Measurements from ENCODE around the gene SPIB.
A peak's percentile ranks its signal among the peaks of the same experiment; 100 is the strongest.
"Not testable (repeated sequence)": the region's sequence is repeated elsewhere in the genome, so short reads cannot be mapped to it uniquely, and the experiment has no call there.

Gene SPIB

GRCh38 chr19:50418176-50419021 lies at the start of gene SPIB:
TSS of gene SPIB (plus strand) at chr19:50418938. CDS start at chr19:50418963, 25 bp downstream.
- DNase-seq (ENCODE audit: low read depth in 2 of 2), result no peak

DNA sequence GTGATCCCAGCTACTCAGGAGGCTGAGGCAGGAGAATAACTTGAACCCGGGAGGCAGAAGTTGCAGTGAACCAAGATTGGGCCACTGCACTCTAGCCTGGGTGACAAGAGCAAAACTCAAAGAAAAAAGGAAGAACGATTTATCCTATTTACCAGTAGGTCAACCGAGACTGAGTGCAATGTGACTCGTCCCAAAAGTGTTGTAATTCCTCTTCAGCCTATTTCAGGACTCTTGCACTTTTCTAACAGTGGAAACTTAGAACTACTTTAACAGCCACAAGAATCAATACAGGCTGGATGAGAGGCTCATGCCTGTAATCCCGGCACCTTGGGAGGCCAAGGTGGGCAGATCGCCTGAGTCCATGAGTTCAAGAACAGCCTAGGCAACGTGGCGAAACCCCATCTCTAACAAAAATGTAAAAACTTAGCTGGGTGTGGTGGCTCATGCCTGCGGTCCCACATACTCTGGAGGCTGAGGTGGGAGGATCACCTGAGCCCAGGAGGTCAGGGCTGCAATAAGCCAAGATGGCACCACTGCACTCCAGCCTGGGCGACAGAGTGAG lies 46.7 kb upstream of the SPIB start:
- no peak for DNase-seq (ENCODE audit: low read depth in 2 of 2)

DNA sequence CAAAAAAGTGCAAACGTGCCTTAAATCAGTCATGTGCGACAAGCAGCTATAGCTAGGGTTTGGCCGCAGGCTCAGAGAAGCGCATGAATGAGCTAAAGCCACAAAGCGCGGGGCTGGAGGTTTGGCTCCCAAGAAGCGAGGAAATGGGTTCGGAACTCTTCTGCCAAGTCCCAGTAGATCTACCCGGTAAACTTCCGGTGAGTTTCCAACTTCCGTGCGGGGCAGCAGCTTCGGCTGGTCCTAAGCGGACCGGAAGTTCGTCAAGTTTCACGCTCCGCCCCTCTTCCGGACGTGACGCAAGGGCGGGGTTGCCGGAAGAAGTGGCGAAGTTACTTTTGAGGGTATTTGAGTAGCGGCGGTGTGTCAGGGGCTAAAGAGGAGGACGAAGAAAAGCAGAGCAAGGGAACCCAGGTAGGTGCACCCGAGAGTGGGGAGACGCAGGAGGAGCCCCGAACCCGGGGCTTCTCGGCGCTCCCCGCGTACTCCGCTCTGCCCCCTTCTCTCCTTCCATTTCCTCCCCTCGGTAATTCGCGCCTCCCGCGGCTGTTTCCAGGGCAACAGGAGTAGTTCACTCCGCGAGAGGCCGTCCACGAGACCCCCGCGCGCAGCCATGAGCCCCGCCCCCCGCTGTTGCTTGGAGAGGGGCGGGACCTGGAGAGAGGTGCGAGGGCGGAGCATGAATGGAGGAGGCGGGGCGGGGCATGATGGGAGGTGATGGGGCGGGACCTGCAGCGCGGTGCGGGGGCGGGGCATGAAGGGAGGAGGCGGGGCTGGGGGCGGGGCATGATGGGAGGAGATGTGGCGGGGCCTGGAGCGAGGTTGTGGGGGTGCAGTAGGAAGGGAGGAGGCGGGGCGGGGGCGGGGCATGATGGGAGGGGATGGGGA lies 42.3 kb upstream of the SPIB start, which contains the start of gene NR1H2:
Gene NR1H2 (plus strand): TSS at position 292 of the 885 bp plus-strand sequence. CDS start 1,149 bp downstream, outside the sequence.
- DNase-seq (ENCODE audit: low read depth in 2 of 2), result peak; percentile 89 to 91

- DNase-seq (ENCODE audit: low read depth in 2 of 2), result peak; percentile 33 to 44
Observed at GRCh38 chr19:50377051-50377461, 41.7 kb upstream of the SPIB start.

DNA sequence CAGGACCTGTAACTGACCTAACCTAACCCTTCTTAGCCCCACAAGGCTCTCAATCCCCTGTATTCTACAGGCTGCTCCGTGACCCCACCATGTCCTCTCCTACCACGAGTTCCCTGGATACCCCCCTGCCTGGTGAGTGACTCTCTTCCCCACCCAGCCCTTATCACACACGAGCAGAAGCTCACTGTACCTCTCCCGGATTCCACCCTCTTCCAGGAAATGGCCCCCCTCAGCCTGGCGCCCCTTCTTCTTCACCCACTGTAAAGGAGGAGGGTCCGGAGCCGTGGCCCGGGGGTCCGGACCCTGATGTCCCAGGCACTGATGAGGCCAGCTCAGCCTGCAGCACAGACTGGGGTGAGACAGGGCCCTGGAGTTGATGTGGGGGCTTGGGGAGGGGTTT lies 41.2 kb upstream of the SPIB start:
- DNase-seq (ENCODE audit: low read depth in 2 of 2), result no peak

DNA sequence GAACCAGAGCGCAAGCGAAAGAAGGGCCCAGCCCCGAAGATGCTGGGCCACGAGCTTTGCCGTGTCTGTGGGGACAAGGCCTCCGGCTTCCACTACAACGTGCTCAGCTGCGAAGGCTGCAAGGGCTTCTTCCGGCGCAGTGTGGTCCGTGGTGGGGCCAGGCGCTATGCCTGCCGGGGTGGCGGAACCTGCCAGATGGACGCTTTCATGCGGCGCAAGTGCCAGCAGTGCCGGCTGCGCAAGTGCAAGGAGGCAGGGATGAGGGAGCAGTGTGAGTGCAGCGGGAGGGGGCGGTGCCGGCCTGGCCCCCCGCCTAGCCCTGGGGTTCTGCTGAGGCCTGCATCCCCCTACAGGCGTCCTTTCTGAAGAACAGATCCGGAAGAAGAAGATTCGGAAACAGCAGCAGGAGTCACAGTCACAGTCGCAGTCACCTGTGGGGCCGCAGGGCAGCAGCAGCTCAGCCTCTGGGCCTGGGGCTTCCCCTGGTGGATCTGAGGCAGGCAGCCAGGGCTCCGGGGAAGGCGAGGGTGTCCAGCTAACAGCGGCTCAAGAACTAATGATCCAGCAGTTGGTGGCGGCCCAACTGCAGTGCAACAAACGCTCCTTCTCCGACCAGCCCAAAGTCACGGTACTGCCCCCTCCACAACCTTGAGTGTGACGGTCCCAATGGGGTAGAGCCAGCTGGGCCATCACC lies 40.4 kb upstream of the SPIB start:
- no peak for DNase-seq (ENCODE audit: low read depth in 2 of 2)

DNA sequence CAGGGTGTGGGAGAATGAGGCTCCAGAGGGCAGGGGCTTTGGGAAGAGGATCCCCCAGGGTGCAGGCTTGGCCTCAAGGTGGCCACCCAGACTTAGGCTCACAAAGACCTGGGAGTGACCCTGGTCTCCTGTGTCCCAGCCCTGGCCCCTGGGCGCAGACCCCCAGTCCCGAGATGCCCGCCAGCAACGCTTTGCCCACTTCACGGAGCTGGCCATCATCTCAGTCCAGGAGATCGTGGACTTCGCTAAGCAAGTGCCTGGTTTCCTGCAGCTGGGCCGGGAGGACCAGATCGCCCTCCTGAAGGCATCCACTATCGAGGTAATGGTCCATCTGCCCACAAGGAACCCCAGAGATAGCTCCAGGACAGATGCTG lies 39.9 kb upstream of the SPIB start:
- no peak for DNase-seq (ENCODE audit: low read depth in 2 of 2)

GRCh38 chr19:50379602-50380001 lies 39.1 kb upstream of the SPIB start:
- no peak for DNase-seq (ENCODE audit: low read depth in 2 of 2)

- no peak for DNase-seq (ENCODE audit: low read depth in 2 of 2)
Observed at GRCh38 chr19:50380137-50380536, 38.6 kb upstream of the SPIB start.

GRCh38 chr19:50380751-50381151 lies 38.0 kb upstream of the SPIB start:
- DNase-seq (ENCODE audit: low read depth in 2 of 2), result no peak

DNA sequence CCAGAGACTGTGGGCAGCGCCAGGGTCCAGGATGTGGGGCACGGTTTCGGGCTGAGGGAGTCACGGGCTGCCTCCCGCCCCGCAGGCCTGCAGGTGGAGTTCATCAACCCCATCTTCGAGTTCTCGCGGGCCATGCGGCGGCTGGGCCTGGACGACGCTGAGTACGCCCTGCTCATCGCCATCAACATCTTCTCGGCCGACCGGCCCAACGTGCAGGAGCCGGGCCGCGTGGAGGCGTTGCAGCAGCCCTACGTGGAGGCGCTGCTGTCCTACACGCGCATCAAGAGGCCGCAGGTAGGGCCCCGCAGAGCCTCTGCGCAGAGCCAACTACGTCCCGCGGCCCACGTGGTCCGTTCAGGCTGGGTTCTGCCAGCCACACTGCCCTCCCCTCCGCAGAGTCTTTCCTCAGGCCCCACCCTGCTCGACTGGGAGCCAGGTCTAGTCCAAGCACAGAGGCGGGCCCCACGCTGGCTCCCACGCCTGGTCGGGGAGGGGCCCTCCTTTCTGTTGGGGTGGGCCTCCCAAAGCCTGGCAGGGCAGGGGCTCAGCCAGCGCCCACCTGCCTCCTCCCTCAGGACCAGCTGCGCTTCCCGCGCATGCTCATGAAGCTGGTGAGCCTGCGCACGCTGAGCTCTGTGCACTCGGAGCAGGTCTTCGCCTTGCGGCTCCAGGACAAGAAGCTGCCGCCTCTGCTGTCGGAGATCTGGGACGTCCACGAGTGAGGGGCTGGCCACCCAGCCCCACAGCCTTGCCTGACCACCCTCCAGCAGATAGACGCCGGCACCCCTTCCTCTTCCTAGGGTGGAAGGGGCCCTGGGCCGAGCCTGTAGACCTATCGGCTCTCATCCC lies 36.6 kb upstream of the SPIB start:
- DNase-seq (ENCODE audit: low read depth in 2 of 2), result no peak

DNA sequence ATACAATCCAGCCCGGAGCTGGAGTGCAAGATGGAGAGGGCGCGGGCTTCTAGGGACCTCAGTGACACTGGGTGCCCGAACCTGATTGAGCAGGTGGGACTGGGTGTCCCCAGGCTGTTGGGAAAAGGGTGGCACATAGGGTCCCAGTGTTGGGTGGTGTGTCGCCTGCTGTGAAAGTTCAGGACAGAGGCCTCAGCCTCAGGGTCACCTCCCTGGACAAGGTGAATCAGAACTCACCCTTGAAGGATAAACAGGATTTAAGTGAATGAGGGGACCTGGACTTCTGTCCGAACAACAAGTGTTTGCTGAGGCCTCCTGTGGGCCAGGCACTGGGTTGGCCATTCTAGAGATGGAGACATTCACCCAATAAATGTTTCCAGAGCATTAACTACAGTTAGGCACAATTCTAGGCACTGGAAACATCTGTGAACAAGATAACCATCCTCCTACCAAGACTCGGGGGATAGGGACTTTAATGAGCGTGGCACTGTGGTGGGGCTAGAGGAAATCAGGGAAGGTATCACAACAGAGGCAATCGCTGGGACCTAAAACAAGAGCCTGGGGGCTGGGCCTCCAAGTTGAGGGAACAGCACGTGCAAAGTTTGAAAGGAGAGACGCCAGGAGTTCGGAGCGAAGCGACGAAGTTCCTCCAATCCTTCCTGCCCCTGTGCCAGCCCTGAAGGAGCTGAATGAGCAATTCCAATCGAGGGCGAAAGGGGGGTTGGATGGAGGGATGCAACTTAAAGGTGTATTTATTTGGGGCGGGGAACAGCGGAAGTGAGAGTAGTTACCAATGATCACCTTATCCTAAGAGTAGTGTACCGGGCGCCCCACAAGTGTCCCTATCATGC lies 35.5 kb upstream of the SPIB start:
- DNase-seq (ENCODE audit: low read depth in 2 of 2), result no peak

- peak; percentile 98 to 99 for DNase-seq (ENCODE audit: low read depth in 2 of 2)
Observed at GRCh38 chr19:50383852-50384684, 34.7 kb upstream of the SPIB start, which contains the start of gene POLD1. TSS of gene POLD1 (plus strand) at chr19:50384347. CDS start at chr19:50398852, 14,505 bp downstream.

- DNase-seq (ENCODE audit: low read depth in 2 of 2), result no peak
Observed at GRCh38 chr19:50384685-50385535, 33.8 kb upstream of the SPIB start.

- no peak for DNase-seq (ENCODE audit: low read depth in 2 of 2)
Observed at GRCh38 chr19:50387176-50387867, 31.4 kb upstream of the SPIB start.

DNA sequence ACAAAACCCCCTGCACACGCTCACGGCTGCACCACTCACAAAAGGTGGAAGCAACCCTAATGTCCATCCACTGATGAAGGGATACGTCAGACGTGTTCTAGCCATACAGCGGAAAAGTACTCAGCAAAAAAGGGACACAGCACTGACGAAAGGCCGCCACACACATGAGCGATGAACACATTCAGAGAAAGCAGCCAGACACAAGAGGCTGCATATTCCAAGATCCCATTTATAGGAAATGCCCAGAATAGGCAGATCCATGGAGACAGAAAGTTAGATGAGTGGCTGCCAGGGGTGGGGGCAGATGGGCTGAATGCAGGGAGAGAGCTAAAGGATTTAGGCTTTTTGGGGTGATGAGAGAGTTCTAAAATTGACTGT lies 30.9 kb upstream of the SPIB start:
- no peak for DNase-seq (ENCODE audit: low read depth in 2 of 2)

- DNase-seq (ENCODE audit: low read depth in 2 of 2), result not testable (repeated sequence)
Observed at GRCh38 chr19:50390295-50390694, 28.4 kb upstream of the SPIB start.

All from stimulated activated CD8-positive, alpha-beta memory T cell treated with anti-CD3 and anti-CD28 coated beads, Interleukin-7, amount 100 ng/mL, for 4 hours (primary cell).